ENCODE data around the gene ATP5IF1.

Gene ATP5IF1

GRCh38 chr1:28260803-28261174 is 24.9 kb downstream of the ATP5IF1 start:
- Histone ChIP-seq H3K18ac (ENCODE audit: low read length) (no peak overlapping the region), H3K9me3 (replicated peaks in 1 of 2; ENCODE audit: control insufficient read depth in 2 of 2, insufficient read depth in 1 of 2, low read depth in 1 of 2, low read length in 2 of 2) (no peaks in the 10 kb centered on the region), H2AFZ (ENCODE audit: low read length) (no peak overlapping the region), H4K91ac (ENCODE audit: low read depth, low read length, poor library complexity) (no peak overlapping the region), H2BK12ac (ENCODE audit: low read length) (no peak overlapping the region), H3K4ac (ENCODE audit: low read length) (no peak overlapping the region), H3K9ac (ENCODE audit: low read depth, low read length, poor library complexity) (no peak overlapping the region), H3K27ac (replicated peaks; ENCODE audit: low read length) (no peak overlapping the region), H4K8ac (ENCODE audit: low read depth, low read length) (no peak overlapping the region), H3K14ac (ENCODE audit: low read length) (no peak overlapping the region), H2BK15ac (ENCODE audit: low read length) (no peak overlapping the region), H3K36me3 (replicated peaks in 1 of 2; ENCODE audit: control insufficient read depth in 2 of 2, insufficient read depth in 2 of 2, low read length in 2 of 2) (no peaks in the 10 kb centered on the region), H3K4me2 (ENCODE audit: insufficient read depth, low read length, poor library complexity, severe bottlenecking) (peak overlapping the region; percentile 51), H2BK120ac (ENCODE audit: low read depth, low read length) (no peak overlapping the region), H3K79me1 (ENCODE audit: low read depth, low read length) (no peaks in the 10 kb centered on the region), H3K23ac (ENCODE audit: low read depth, low read length, poor library complexity) (no peak overlapping the region), H2BK5ac (ENCODE audit: low read length) (no peak overlapping the region), H3K4me3 (ENCODE audit: low read length in 2 of 2) (peak overlapping the region; percentile 87 to 99), H3K27me3 (ENCODE audit: control insufficient read depth in 3 of 3, insufficient read depth in 3 of 3, low read depth in 1 of 3, low read length in 3 of 3) (peaks cover 0 to 5% (median 0%) of the 10 kb centered on the region in 3 experiments), H2AK5ac (ENCODE audit: low read depth, low read length) (no peak overlapping the region), H3K4me1 (ENCODE audit: control insufficient read depth in 2 of 2, insufficient read depth in 1 of 2, low read depth in 1 of 2, low read length in 2 of 2) (peaks cover 9 to 10% of the 10 kb centered on the region in 2 donors)
- DNase-seq (ENCODE audit: low spot score): no peak
- no CpG with 5 or more reads among the region's 7 CpGs for WGBS, 2 donors (ENCODE audit: extremely low coverage in 2 of 2, insufficient read length in 2 of 2, insufficient replicate concordance in 1 of 2)

GRCh38 chr1:28264897-28265296 is 29.0 kb downstream of the ATP5IF1 start:
- peaks cover 1 to 13% of the 10 kb centered on the region in 2 donors for H3K36me3 ChIP-seq (replicated peaks in 1 of 2; ENCODE audit: control insufficient read depth in 2 of 2, insufficient read depth in 2 of 2, low read length in 2 of 2)
- no peak overlapping the region for H4K91ac ChIP-seq (ENCODE audit: low read depth, low read length, poor library complexity)
- DNase-seq (ENCODE audit: low spot score): no peak
- no peaks in the 10 kb centered on the region for H3K9me3 ChIP-seq (replicated peaks in 1 of 2; ENCODE audit: control insufficient read depth in 2 of 2, insufficient read depth in 1 of 2, low read depth in 1 of 2, low read length in 2 of 2)
- no peak overlapping the region for H4K8ac ChIP-seq (ENCODE audit: low read depth, low read length)
- no peak overlapping the region for H3K23ac ChIP-seq (ENCODE audit: low read depth, low read length, poor library complexity)
- H3K4me3 ChIP-seq (ENCODE audit: low read length in 2 of 2): no peak overlapping the region
- peaks cover 8% of the 10 kb centered on the region for H3K79me1 ChIP-seq (ENCODE audit: low read depth, low read length)
- no peak overlapping the region for H2AK5ac ChIP-seq (ENCODE audit: low read depth, low read length)
- no peak overlapping the region for H3K27ac ChIP-seq (replicated peaks; ENCODE audit: low read length)
- H2BK120ac ChIP-seq (ENCODE audit: low read depth, low read length): no peak overlapping the region
- WGBS, 2 donors (ENCODE audit: extremely low coverage in 2 of 2, insufficient read length in 2 of 2, insufficient replicate concordance in 1 of 2): no CpG with 5 or more reads among the region's 1 CpG
- H2BK5ac ChIP-seq (ENCODE audit: low read length): no peak overlapping the region
- no peak overlapping the region for H3K4ac ChIP-seq (ENCODE audit: low read length)
- H2BK12ac ChIP-seq (ENCODE audit: low read length): no peak overlapping the region
- no peak overlapping the region for H3K9ac ChIP-seq (ENCODE audit: low read depth, low read length, poor library complexity)
- no peaks in the 10 kb centered on the region for H3K27me3 ChIP-seq (ENCODE audit: control insufficient read depth in 3 of 3, insufficient read depth in 3 of 3, low read depth in 1 of 3, low read length in 3 of 3)
- no peak overlapping the region for H2BK15ac ChIP-seq (ENCODE audit: low read length)
- H3K4me1 ChIP-seq (ENCODE audit: control insufficient read depth in 2 of 2, insufficient read depth in 1 of 2, low read depth in 1 of 2, low read length in 2 of 2): peaks cover 15 to 16% of the 10 kb centered on the region in 2 donors
- H3K14ac ChIP-seq (ENCODE audit: low read length): no peak overlapping the region
- H2AFZ ChIP-seq (ENCODE audit: low read length): no peak overlapping the region
- H3K18ac ChIP-seq (ENCODE audit: low read length): no peak overlapping the region
- no peak overlapping the region for H3K4me2 ChIP-seq (ENCODE audit: insufficient read depth, low read length, poor library complexity, severe bottlenecking)

GRCh38 chr1:28265577-28265976 is 29.7 kb downstream of the ATP5IF1 start:
- DNase-seq (ENCODE audit: low spot score): no peak
- no CpG with 5 or more reads among the region's 8 CpGs for WGBS, 2 donors (ENCODE audit: extremely low coverage in 2 of 2, insufficient read length in 2 of 2, insufficient replicate concordance in 1 of 2)
- Histone ChIP-seq H3K9me3 (replicated peaks in 1 of 2; ENCODE audit: control insufficient read depth in 2 of 2, insufficient read depth in 1 of 2, low read depth in 1 of 2, low read length in 2 of 2) (no peaks in the 10 kb centered on the region), H3K18ac (ENCODE audit: low read length) (no peak overlapping the region), H2BK12ac (ENCODE audit: low read length) (no peak overlapping the region), H4K91ac (ENCODE audit: low read depth, low read length, poor library complexity) (no peak overlapping the region), H2AK5ac (ENCODE audit: low read depth, low read length) (no peak overlapping the region), H2BK5ac (ENCODE audit: low read length) (no peak overlapping the region), H3K4me2 (ENCODE audit: insufficient read depth, low read length, poor library complexity, severe bottlenecking) (no peak overlapping the region), H3K23ac (ENCODE audit: low read depth, low read length, poor library complexity) (no peak overlapping the region), H3K27me3 (ENCODE audit: control insufficient read depth in 3 of 3, insufficient read depth in 3 of 3, low read depth in 1 of 3, low read length in 3 of 3) (no peaks in the 10 kb centered on the region), H3K79me1 (ENCODE audit: low read depth, low read length) (peaks cover 8% of the 10 kb centered on the region), H3K4ac (ENCODE audit: low read length) (no peak overlapping the region), H2BK15ac (ENCODE audit: low read length) (no peak overlapping the region), H2BK120ac (ENCODE audit: low read depth, low read length) (no peak overlapping the region), H3K9ac (ENCODE audit: low read depth, low read length, poor library complexity) (no peak overlapping the region), H3K4me1 (ENCODE audit: control insufficient read depth in 2 of 2, insufficient read depth in 1 of 2, low read depth in 1 of 2, low read length in 2 of 2) (peaks cover 15 to 16% of the 10 kb centered on the region in 2 donors), H3K14ac (ENCODE audit: low read length) (no peak overlapping the region), H3K27ac (replicated peaks; ENCODE audit: low read length) (no peak overlapping the region), H2AFZ (ENCODE audit: low read length) (no peak overlapping the region), H3K4me3 (ENCODE audit: low read length in 2 of 2) (no peak overlapping the region), H4K8ac (ENCODE audit: low read depth, low read length) (no peak overlapping the region), H3K36me3 (replicated peaks in 1 of 2; ENCODE audit: control insufficient read depth in 2 of 2, insufficient read depth in 2 of 2, low read length in 2 of 2) (peaks cover 1 to 17% of the 10 kb centered on the region in 2 donors)

- H3K18ac ChIP-seq (ENCODE audit: low read length): no peak overlapping the region
- no peak overlapping the region for H2BK12ac ChIP-seq (ENCODE audit: low read length)
- peaks cover 8% of the 10 kb centered on the region for H3K79me1 ChIP-seq (ENCODE audit: low read depth, low read length)
- no peak for DNase-seq (ENCODE audit: low spot score)
- H3K4me3 ChIP-seq (ENCODE audit: low read length in 2 of 2): no peak overlapping the region
- H2BK15ac ChIP-seq (ENCODE audit: low read length): no peak overlapping the region
- H3K9me3 ChIP-seq (replicated peaks in 1 of 2; ENCODE audit: control insufficient read depth in 2 of 2, insufficient read depth in 1 of 2, low read depth in 1 of 2, low read length in 2 of 2): no peaks in the 10 kb centered on the region
- no peak overlapping the region for H3K27ac ChIP-seq (replicated peaks; ENCODE audit: low read length)
- peaks cover 8 to 31% of the 10 kb centered on the region in 2 donors for H3K36me3 ChIP-seq (replicated peaks in 1 of 2; ENCODE audit: control insufficient read depth in 2 of 2, insufficient read depth in 2 of 2, low read length in 2 of 2)
- H2AK5ac ChIP-seq (ENCODE audit: low read depth, low read length): no peak overlapping the region
- H4K8ac ChIP-seq (ENCODE audit: low read depth, low read length): no peak overlapping the region
- H3K4ac ChIP-seq (ENCODE audit: low read length): no peak overlapping the region
- no peak overlapping the region for H4K91ac ChIP-seq (ENCODE audit: low read depth, low read length, poor library complexity)
- H3K23ac ChIP-seq (ENCODE audit: low read depth, low read length, poor library complexity): peak overlapping the region; percentile 56
- H3K27me3 ChIP-seq (ENCODE audit: control insufficient read depth in 3 of 3, insufficient read depth in 3 of 3, low read depth in 1 of 3, low read length in 3 of 3): no peaks in the 10 kb centered on the region
- H2BK5ac ChIP-seq (ENCODE audit: low read length): no peak overlapping the region
- no peak overlapping the region for H2AFZ ChIP-seq (ENCODE audit: low read length)
- H3K9ac ChIP-seq (ENCODE audit: low read depth, low read length, poor library complexity): no peak overlapping the region
- no CpG with 5 or more reads among the region's 5 CpGs for WGBS, 2 donors (ENCODE audit: extremely low coverage in 2 of 2, insufficient read length in 2 of 2, insufficient replicate concordance in 1 of 2)
- H3K4me2 ChIP-seq (ENCODE audit: insufficient read depth, low read length, poor library complexity, severe bottlenecking): no peak overlapping the region
- H2BK120ac ChIP-seq (ENCODE audit: low read depth, low read length): no peak overlapping the region
- H3K14ac ChIP-seq (ENCODE audit: low read length): no peak overlapping the region
- peaks cover 11 to 13% of the 10 kb centered on the region in 2 donors for H3K4me1 ChIP-seq (ENCODE audit: control insufficient read depth in 2 of 2, insufficient read depth in 1 of 2, low read depth in 1 of 2, low read length in 2 of 2)
Observed at GRCh38 chr1:28266920-28267322, 31.0 kb downstream of the ATP5IF1 start.

All from neuronal stem cell (in vitro differentiated cells).